SK-N-SH treated with all-trans-retinoic acid at 6 μM for 48 hours (cell line): ENCODE results near the gene CEACAM4.

ENCODE experiments used
- ATAC-seq: fragments of 200-7000 bp; cut with Tn5 transposase; 3 replicates; pipeline ENCODE4 v1.9.1; 2020; ENCODE audit warnings: mild to moderate bottlenecking, moderate library complexity
- ARNTL ChIP-seq: fragments of 450-650 bp; formaldehyde crosslinking; IDR thresholded peaks from 2 replicates; pipeline ENCODE4 v1.5.0; 2020; ENCODE audit warnings: low read depth, mild to moderate bottlenecking, moderate library complexity, borderline replicate concordance
- CREB5 ChIP-seq: fragments of 250-450 bp; sonication (Bioruptor Pico); IDR thresholded peaks from 2 replicates; pipeline ENCODE4 v1.5.1; 2020; ENCODE audit warnings: low read depth, mild to moderate bottlenecking, moderate library complexity
- CSDC2 ChIP-seq: fragments of 250-450 bp; sonication (Bioruptor Pico); IDR thresholded peaks from 2 replicates; pipeline ENCODE4 v1.5.0; 2020; ENCODE audit warnings: mild to moderate bottlenecking, moderate library complexity
- ISL1 ChIP-seq: fragments of 250-450 bp; sonication (Bioruptor Pico); IDR thresholded peaks from 2 replicates; pipeline ENCODE4 v2.1.2; 2022; ENCODE audit warnings: mild to moderate bottlenecking, moderate library complexity
- OSR1 ChIP-seq: fragments of 250-450 bp; sonication (Bioruptor Pico); IDR thresholded peaks from 2 replicates; pipeline ENCODE4 v1.8.0; 2022; ENCODE audit warnings: moderate library complexity, mild to moderate bottlenecking, inconsistent platforms
- PATZ1 ChIP-seq: fragments of 250-450 bp; sonication (Bioruptor Pico); IDR thresholded peaks from 2 replicates; pipeline ENCODE4 v1.8.0; 2020; ENCODE audit warnings: mild to moderate bottlenecking, moderate library complexity, borderline replicate concordance
- POU6F1 ChIP-seq: fragments of 250-450 bp; sonication (Bioruptor Pico); IDR thresholded peaks from 2 replicates; pipeline ENCODE4 v1.8.0; 2021; ENCODE audit warnings: low read depth, mild to moderate bottlenecking, moderate library complexity, borderline replicate concordance
- PPARA ChIP-seq: fragments of 250-450 bp; sonication (Bioruptor Pico); IDR thresholded peaks from 2 replicates; pipeline ENCODE4 v1.5.0; 2020; ENCODE audit warnings: mild to moderate bottlenecking, borderline replicate concordance
- RARB ChIP-seq: fragments of 250-450 bp; sonication (Bioruptor Pico); IDR thresholded peaks from 2 replicates; pipeline ENCODE4 v1.8.0; 2021; ENCODE audit warnings: mild to moderate bottlenecking, moderate library complexity
- SNAI2 ChIP-seq: fragments of 250-450 bp; sonication (Bioruptor Pico); IDR thresholded peaks from 2 replicates; pipeline ENCODE4 v1.5.0; 2020; ENCODE audit warnings: mild to moderate bottlenecking, moderate library complexity
- TCF4 ChIP-seq: fragments of 250-450 bp; sonication (Bioruptor Pico); IDR thresholded peaks from 2 replicates; pipeline ENCODE4 v1.8.0; 2021; ENCODE audit warnings: mild to moderate bottlenecking, moderate library complexity, borderline replicate concordance
- TOX ChIP-seq: fragments of 250-450 bp; sonication (Bioruptor Pico); IDR thresholded peaks from 2 replicates; pipeline ENCODE4 v1.8.0; 2021; ENCODE audit warnings: mild to moderate bottlenecking, moderate library complexity, borderline replicate concordance
- ZC3H10 ChIP-seq: fragments of 250-450 bp; sonication (Bioruptor Pico); IDR thresholded peaks from 2 replicates; pipeline ENCODE4 v1.5.1; 2021; ENCODE audit warnings: mild to moderate bottlenecking, moderate library complexity
- ZFP3 ChIP-seq: fragments of 250-450 bp; sonication (Bioruptor Pico); IDR thresholded peaks from 2 replicates; pipeline ENCODE4 v1.5.0; 2020; ENCODE audit warnings: mild to moderate bottlenecking, moderate library complexity
- ZFP30 ChIP-seq: fragments of 450-650 bp; formaldehyde crosslinking; IDR thresholded peaks from 2 replicates; pipeline ENCODE4 v1.5.0; 2022; ENCODE audit warnings: mild to moderate bottlenecking, moderate library complexity
- ZNF565 ChIP-seq: fragments of 450-650 bp; formaldehyde crosslinking; conservative IDR thresholded peaks from 2 replicates; pipeline ENCODE4 v1.5.0; 2020; ENCODE audit warnings: low read depth, mild to moderate bottlenecking, moderate library complexity
- ZNF70 ChIP-seq: fragments of 450-650 bp; formaldehyde crosslinking; IDR thresholded peaks from 2 replicates; pipeline ENCODE4 v1.5.0; 2020; ENCODE audit warnings: mild to moderate bottlenecking, moderate library complexity
- ZNF8 ChIP-seq: fragments of 450-650 bp; formaldehyde crosslinking; IDR thresholded peaks from 2 replicates; pipeline ENCODE4 v1.5.0; 2020; ENCODE audit warnings: mild to moderate bottlenecking, moderate library complexity
- TF ChIP-seq, protein P1 (sequence below): fragments of 250-450 bp; sonication (Bioruptor Pico); IDR thresholded peaks from 2 replicates; pipeline ENCODE4 v1.5.0; 2020; ENCODE audit warnings: mild to moderate bottlenecking, moderate library complexity
- TF ChIP-seq, protein P2 (sequence below): fragments of 250-450 bp; sonication (Bioruptor Pico); IDR thresholded peaks from 2 replicates; pipeline ENCODE4 v1.5.1; 2021; ENCODE audit warnings: mild to moderate bottlenecking, moderate library complexity

Gene CEACAM4

DNA sequence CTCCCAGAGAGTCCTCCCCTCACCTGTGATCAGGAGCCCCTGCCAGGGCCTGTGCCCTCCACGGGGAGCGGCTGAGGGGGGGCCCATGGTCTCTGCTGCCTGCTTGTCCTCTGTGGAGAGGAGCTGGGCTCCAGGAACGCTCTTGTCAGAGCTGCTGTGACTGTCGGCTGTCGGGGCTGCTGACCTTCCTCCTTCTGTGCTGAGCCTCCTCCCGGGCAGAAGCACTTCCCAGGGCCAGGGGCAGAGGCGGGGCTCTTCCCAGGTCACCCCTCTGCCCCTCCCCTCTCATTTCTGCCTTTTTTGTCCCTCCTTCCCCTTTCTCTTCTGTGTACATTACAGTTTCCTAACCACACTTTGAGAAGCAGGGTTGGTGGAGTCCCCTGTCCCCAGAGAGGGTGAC lies at the start of gene CEACAM4:
TSS of gene CEACAM4 (minus strand) at position 198 of the 400 bp plus-strand sequence. CDS start at position 87, 111 bp downstream.
- TF ChIP-seq ISL1 (CRISPR knock-in tag) (no peak), ZNF8 (CRISPR knock-in tag) (no peak), RARB (no peak), OSR1 (CRISPR knock-in tag) (no peak), ZC3H10 (no peak), ZNF70 (no peak), CREB5 (no peak), PPARA (CRISPR knock-in tag) (no peak), ZFP3 (no peak), TCF4 (CRISPR knock-in tag) (no peak), TOX (CRISPR knock-in tag) (no peak), CSDC2 (CRISPR knock-in tag) (no peak), POU6F1 (no peak)
- TF ChIP-seq, protein P1, sequence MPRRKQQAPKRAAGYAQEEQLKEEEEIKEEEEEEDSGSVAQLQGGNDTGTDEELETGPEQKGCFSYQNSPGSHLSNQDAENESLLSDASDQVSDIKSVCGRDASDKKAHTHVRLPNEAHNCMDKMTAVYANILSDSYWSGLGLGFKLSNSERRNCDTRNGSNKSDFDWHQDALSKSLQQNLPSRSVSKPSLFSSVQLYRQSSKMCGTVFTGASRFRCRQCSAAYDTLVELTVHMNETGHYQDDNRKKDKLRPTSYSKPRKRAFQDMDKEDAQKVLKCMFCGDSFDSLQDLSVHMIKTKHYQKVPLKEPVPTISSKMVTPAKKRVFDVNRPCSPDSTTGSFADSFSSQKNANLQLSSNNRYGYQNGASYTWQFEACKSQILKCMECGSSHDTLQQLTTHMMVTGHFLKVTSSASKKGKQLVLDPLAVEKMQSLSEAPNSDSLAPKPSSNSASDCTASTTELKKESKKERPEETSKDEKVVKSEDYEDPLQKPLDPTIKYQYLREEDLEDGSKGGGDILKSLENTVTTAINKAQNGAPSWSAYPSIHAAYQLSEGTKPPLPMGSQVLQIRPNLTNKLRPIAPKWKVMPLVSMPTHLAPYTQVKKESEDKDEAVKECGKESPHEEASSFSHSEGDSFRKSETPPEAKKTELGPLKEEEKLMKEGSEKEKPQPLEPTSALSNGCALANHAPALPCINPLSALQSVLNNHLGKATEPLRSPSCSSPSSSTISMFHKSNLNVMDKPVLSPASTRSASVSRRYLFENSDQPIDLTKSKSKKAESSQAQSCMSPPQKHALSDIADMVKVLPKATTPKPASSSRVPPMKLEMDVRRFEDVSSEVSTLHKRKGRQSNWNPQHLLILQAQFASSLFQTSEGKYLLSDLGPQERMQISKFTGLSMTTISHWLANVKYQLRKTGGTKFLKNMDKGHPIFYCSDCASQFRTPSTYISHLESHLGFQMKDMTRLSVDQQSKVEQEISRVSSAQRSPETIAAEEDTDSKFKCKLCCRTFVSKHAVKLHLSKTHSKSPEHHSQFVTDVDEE (CRISPR knock-in tag): no peak
- TF ChIP-seq, protein P2, sequence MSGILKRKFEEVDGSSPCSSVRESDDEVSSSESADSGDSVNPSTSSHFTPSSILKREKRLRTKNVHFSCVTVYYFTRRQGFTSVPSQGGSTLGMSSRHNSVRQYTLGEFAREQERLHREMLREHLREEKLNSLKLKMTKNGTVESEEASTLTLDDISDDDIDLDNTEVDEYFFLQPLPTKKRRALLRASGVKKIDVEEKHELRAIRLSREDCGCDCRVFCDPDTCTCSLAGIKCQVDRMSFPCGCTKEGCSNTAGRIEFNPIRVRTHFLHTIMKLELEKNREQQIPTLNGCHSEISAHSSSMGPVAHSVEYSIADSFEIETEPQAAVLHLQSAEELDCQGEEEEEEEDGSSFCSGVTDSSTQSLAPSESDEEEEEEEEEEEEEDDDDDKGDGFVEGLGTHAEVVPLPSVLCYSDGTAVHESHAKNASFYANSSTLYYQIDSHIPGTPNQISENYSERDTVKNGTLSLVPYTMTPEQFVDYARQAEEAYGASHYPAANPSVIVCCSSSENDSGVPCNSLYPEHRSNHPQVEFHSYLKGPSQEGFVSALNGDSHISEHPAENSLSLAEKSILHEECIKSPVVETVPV: no peak
- ATAC-seq: no peak

DNA sequence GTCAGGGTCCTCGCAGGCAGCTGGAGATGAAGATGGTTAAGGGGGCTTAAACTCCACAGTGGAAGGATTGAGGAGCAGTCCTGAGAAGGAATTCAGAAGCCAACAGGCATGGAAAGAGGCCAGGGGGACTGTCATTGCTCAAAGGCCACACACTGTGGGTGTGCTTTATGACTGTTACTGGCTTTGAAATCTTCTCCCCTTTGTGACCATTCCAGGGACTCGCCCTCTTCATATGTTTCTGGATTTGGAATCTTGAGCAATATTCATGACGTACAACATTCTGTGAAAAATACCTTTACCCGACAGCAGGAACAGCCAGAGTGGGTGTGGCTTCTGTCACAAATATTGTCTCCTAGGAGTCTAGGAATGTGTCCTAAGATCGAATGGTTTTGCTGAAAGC lies 44.6 kb upstream of the CEACAM4 start:
- ATAC-seq: no peak
- TF ChIP-seq ARNTL (CRISPR knock-in tag) (no peak), ZNF70 (no peak), RARB (no peak), PATZ1 (CRISPR knock-in tag) (no peak), ZNF8 (CRISPR knock-in tag) (no peak), TCF4 (CRISPR knock-in tag) (no peak), ISL1 (CRISPR knock-in tag) (no peak), ZFP3 (no peak), TOX (CRISPR knock-in tag) (no peak), CSDC2 (CRISPR knock-in tag) (no peak), SNAI2 (no peak), ZNF565 (no peak), ZFP30 (no peak)
- TF ChIP-seq, protein P1 (CRISPR knock-in tag): no peak
- TF ChIP-seq, protein P2: no peak
